HL-60 (cell line): ENCODE results near the gene TRIM26.
"Not testable (repeated sequence)": the region's sequence is repeated elsewhere in the genome, so short reads cannot be mapped to it uniquely, and the experiment has no call there.

Source experiments
- DNase-seq, 2 experiments: peaks; one replicate each; pipeline ENCODE4 v3.0.0-alpha.2; 2010 to 2020; ENCODE audit warnings: low read depth in 1 of 2, low spot score in 1 of 2
- H3K27ac ChIP-seq: fragments of 250-450 bp; sonication (Bioruptor Pico); replicated peaks from 2 replicates; pipeline ENCODE4 v1.5.1; 2020; ENCODE audit warnings: mild to moderate bottlenecking, moderate library complexity
- H3K27me3 ChIP-seq: fragments of 250-450 bp; sonication (Bioruptor Pico); 2 replicates; pipeline ENCODE4 v1.5.1; 2021; ENCODE audit warnings: mild to moderate bottlenecking, moderate library complexity; ENCODE audit not compliant: insufficient read depth, poor library complexity, severe bottlenecking
- H3K4me3 ChIP-seq: replicated peaks from 2 replicates; pipeline ENCODE4 v1.5.1; 2011; ENCODE audit warnings: mild to moderate bottlenecking, control low read depth, low read length; ENCODE audit not compliant: insufficient read depth
- GABPA ChIP-seq: IDR thresholded peaks from 2 replicates; pipeline ENCODE4 v1.6.1; 2012; ENCODE audit warnings: low read depth
- POLR2AphosphoS5 ChIP-seq: IDR thresholded peaks from 2 replicates; pipeline ENCODE4 v1.6.1; 2012; ENCODE audit warnings: low read depth
- SPI1 ChIP-seq: IDR thresholded peaks from 2 replicates; pipeline ENCODE4 v1.6.1; 2012; ENCODE audit warnings: low read depth, mild to moderate bottlenecking, borderline replicate concordance
- TF ChIP-seq, protein P1 (sequence below): IDR thresholded peaks from one replicate; pipeline ENCODE4 v1.5.1; 2011; ENCODE audit warnings: low read length, control low read depth, inconsistent platforms; ENCODE audit not compliant: insufficient read depth
- TF ChIP-seq, protein P2 (sequence below): IDR thresholded peaks from 2 replicates; pipeline ENCODE4 v1.6.1; 2012; ENCODE audit warnings: low read depth; ENCODE audit not compliant: insufficient replicate concordance

TRIM26 gene

GRCh38 chr6:30144811-30145210, 68.4 kb downstream of the TRIM26 start:
- no peak for DNase-seq
- Histone ChIP-seq H3K27ac (no peak overlapping the region), H3K27me3 (peaks cover 6% of the 10 kb centered on the region), H3K4me3 (no peak overlapping the region)
- TF ChIP-seq POLR2AphosphoS5 (no peak), SPI1 (no peak), GABPA (no peak)
- TF ChIP-seq, protein P1, sequence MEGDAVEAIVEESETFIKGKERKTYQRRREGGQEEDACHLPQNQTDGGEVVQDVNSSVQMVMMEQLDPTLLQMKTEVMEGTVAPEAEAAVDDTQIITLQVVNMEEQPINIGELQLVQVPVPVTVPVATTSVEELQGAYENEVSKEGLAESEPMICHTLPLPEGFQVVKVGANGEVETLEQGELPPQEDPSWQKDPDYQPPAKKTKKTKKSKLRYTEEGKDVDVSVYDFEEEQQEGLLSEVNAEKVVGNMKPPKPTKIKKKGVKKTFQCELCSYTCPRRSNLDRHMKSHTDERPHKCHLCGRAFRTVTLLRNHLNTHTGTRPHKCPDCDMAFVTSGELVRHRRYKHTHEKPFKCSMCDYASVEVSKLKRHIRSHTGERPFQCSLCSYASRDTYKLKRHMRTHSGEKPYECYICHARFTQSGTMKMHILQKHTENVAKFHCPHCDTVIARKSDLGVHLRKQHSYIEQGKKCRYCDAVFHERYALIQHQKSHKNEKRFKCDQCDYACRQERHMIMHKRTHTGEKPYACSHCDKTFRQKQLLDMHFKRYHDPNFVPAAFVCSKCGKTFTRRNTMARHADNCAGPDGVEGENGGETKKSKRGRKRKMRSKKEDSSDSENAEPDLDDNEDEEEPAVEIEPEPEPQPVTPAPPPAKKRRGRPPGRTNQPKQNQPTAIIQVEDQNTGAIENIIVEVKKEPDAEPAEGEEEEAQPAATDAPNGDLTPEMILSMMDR: no peak
- TF ChIP-seq, protein P2, sequence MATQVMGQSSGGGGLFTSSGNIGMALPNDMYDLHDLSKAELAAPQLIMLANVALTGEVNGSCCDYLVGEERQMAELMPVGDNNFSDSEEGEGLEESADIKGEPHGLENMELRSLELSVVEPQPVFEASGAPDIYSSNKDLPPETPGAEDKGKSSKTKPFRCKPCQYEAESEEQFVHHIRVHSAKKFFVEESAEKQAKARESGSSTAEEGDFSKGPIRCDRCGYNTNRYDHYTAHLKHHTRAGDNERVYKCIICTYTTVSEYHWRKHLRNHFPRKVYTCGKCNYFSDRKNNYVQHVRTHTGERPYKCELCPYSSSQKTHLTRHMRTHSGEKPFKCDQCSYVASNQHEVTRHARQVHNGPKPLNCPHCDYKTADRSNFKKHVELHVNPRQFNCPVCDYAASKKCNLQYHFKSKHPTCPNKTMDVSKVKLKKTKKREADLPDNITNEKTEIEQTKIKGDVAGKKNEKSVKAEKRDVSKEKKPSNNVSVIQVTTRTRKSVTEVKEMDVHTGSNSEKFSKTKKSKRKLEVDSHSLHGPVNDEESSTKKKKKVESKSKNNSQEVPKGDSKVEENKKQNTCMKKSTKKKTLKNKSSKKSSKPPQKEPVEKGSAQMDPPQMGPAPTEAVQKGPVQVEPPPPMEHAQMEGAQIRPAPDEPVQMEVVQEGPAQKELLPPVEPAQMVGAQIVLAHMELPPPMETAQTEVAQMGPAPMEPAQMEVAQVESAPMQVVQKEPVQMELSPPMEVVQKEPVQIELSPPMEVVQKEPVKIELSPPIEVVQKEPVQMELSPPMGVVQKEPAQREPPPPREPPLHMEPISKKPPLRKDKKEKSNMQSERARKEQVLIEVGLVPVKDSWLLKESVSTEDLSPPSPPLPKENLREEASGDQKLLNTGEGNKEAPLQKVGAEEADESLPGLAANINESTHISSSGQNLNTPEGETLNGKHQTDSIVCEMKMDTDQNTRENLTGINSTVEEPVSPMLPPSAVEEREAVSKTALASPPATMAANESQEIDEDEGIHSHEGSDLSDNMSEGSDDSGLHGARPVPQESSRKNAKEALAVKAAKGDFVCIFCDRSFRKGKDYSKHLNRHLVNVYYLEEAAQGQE: no peak

- Histone ChIP-seq H3K27ac (no peak overlapping the region), H3K27me3 (peaks cover 6% of the 10 kb centered on the region), H3K4me3 (no peak overlapping the region)
- TF ChIP-seq POLR2AphosphoS5 (no peak), GABPA (no peak), SPI1 (no peak)
- TF ChIP-seq, protein P1: no peak
- TF ChIP-seq, protein P2: no peak
- no peak for DNase-seq
Observed at GRCh38 chr6:30143780-30144179, 69.4 kb downstream of the TRIM26 start.

DNA sequence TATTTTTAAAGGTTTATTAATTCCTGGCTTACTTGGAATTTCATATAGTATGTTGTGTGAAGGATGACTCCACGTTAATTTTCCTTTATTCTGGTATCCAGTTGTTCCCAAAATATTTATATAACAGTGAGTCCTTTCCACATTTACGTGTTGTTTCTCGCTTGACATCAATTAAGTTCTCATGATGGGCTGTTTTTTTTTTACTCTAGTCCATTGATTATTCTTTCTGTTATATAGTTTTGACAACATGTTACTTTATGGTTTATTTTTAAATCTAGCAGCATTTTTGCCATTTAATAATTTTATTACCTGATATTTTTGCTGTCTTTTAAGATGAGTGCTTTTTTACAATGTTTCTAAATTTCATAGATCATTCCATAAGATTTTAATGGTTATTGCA, 70.5 kb downstream of the TRIM26 start:
- Histone ChIP-seq H3K27me3 (peaks cover 6% of the 10 kb centered on the region), H3K4me3 (no peak overlapping the region), H3K27ac (no peak overlapping the region)
- TF ChIP-seq, protein P2: no peak
- TF ChIP-seq, protein P1: no peak
- TF ChIP-seq POLR2AphosphoS5: no peak
- TF ChIP-seq SPI1: no peak
- DNase-seq: no peak

DNA sequence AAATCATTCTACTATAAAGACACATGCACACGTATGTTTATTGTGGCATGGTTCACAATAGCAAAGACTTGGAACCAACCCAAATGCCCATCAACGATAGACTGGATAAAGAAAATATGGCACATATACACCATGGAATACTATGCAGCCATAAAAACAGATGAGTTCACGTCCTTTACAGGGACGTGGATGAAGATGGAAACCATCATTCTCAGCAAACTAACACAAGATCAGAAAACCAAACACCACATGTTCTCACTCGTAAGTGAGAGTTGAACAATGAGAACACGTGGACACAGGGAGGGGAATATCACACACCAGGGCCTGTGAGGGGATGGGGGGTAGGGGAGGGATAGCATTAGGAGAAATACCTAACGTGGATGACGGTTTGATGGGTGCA, 73.0 kb downstream of the TRIM26 start:
- not testable (repeated sequence) for H3K4me3 ChIP-seq, DNase-seq, H3K27ac ChIP-seq, H3K27me3 ChIP-seq
